Neuronal stem cell (in vitro differentiated cells): Measurements from ENCODE around the gene SLC5A5.
"Not testable (repeated sequence)": the region's sequence is repeated elsewhere in the genome, so short reads cannot be mapped to it uniquely, and the experiment has no call there.

ENCODE experiments used
- DNase-seq: peaks from one replicate; pipeline ENCODE4 v3.0.0-alpha.2; 2013; ENCODE audit warnings: low spot score
- H2AFZ ChIP-seq: one replicate; pipeline ENCODE4 v1.6.1; 2013; ENCODE audit warnings: mild to moderate bottlenecking, low read length, inconsistent platforms
- H2AK5ac ChIP-seq: 2 replicates; pipeline ENCODE4 v1.6.1; 2013; ENCODE audit warnings: low read depth, mild to moderate bottlenecking, inconsistent platforms, low read length, moderate library complexity, mixed read lengths
- H2BK120ac ChIP-seq: 2 replicates; pipeline ENCODE4 v1.6.1; 2013; ENCODE audit warnings: low read depth, mild to moderate bottlenecking, inconsistent platforms, low read length, moderate library complexity, mixed read lengths
- H2BK12ac ChIP-seq: one replicate; pipeline ENCODE4 v1.6.1; 2013; ENCODE audit warnings: low read length, inconsistent platforms
- H2BK15ac ChIP-seq: 2 replicates; pipeline ENCODE4 v1.6.1; 2013; ENCODE audit warnings: mild to moderate bottlenecking, low read length, inconsistent platforms, mixed read lengths
- H2BK5ac ChIP-seq: one replicate; pipeline ENCODE4 v1.6.1; 2013; ENCODE audit warnings: inconsistent platforms, mild to moderate bottlenecking, low read length, moderate library complexity
- H3K14ac ChIP-seq: one replicate; pipeline ENCODE4 v1.6.1; 2013; ENCODE audit warnings: low read length, inconsistent platforms
- H3K18ac ChIP-seq: 2 replicates; pipeline ENCODE4 v1.6.1; 2013; ENCODE audit warnings: low read length, inconsistent platforms
- H3K23ac ChIP-seq: 2 replicates; pipeline ENCODE4 v1.6.1; 2013; ENCODE audit warnings: low read depth, mild to moderate bottlenecking, mixed read lengths, low read length, inconsistent platforms; ENCODE audit not compliant: poor library complexity
- H3K27ac ChIP-seq: replicated peaks from 3 replicates; pipeline ENCODE4 v1.5.1; 2013; ENCODE audit warnings: low read length, inconsistent platforms
- H3K27me3 ChIP-seq, 3 experiments: 2 replicates each; pipeline ENCODE4 v1.6.1; 2013; ENCODE audit warnings: low read length in 3 of 3, mild to moderate bottlenecking in 2 of 3, inconsistent platforms in 1 of 3, low read depth in 1 of 3, mixed read lengths in 1 of 3, moderate library complexity in 1 of 3; ENCODE audit not compliant: control insufficient read depth in 3 of 3, insufficient read depth in 3 of 3
- H3K36me3 ChIP-seq, 2 donors: replicated peaks in 1 of 2; 2 replicates each; pipeline ENCODE4 v1.6.1; 2013; ENCODE audit warnings: low read length in 2 of 2; ENCODE audit not compliant: control insufficient read depth in 2 of 2, insufficient read depth in 2 of 2
- H3K4ac ChIP-seq: 2 replicates; pipeline ENCODE4 v1.6.1; 2013; ENCODE audit warnings: inconsistent platforms, mild to moderate bottlenecking, low read length, moderate library complexity
- H3K4me1 ChIP-seq, 2 donors: 1 replicate in 1 of 2; 2 replicates in 1 of 2; pipeline ENCODE4 v1.6.1; 2013; ENCODE audit warnings: low read length in 2 of 2, low read depth in 1 of 2; ENCODE audit not compliant: control insufficient read depth in 2 of 2, insufficient read depth in 1 of 2
- H3K4me2 ChIP-seq: one replicate; pipeline ENCODE4 v1.6.1; 2013; ENCODE audit warnings: mild to moderate bottlenecking, low read length, inconsistent platforms; ENCODE audit not compliant: insufficient read depth, poor library complexity, severe bottlenecking
- H3K4me3 ChIP-seq, 2 donors: 2 replicates each; pipeline ENCODE4 v1.5.1; 2013; ENCODE audit warnings: low read length in 2 of 2, mild to moderate bottlenecking in 2 of 2, inconsistent platforms in 1 of 2, moderate library complexity in 1 of 2
- H3K79me1 ChIP-seq: one replicate; pipeline ENCODE4 v1.6.1; 2013; ENCODE audit warnings: low read depth, mild to moderate bottlenecking, inconsistent platforms, low read length, moderate library complexity
- H3K9ac ChIP-seq: one replicate; pipeline ENCODE4 v1.6.1; 2013; ENCODE audit warnings: mild to moderate bottlenecking, low read depth, low read length, inconsistent platforms; ENCODE audit not compliant: poor library complexity
- H3K9me3 ChIP-seq, 2 donors: replicated peaks in 1 of 2; 2 replicates each; pipeline versions ENCODE3 to v1.6.1; 2013; ENCODE audit warnings: low read length in 2 of 2, mild to moderate bottlenecking in 2 of 2, inconsistent platforms in 1 of 2, low read depth in 1 of 2, mixed read lengths in 1 of 2, moderate library complexity in 1 of 2; ENCODE audit not compliant: control insufficient read depth in 2 of 2, insufficient read depth in 1 of 2
- H4K8ac ChIP-seq: one replicate; pipeline ENCODE4 v1.6.1; 2013; ENCODE audit warnings: low read depth, mild to moderate bottlenecking, inconsistent platforms, low read length, moderate library complexity
- H4K91ac ChIP-seq: one replicate; pipeline ENCODE4 v1.6.1; 2013; ENCODE audit warnings: low read length, low read depth, mild to moderate bottlenecking, inconsistent platforms; ENCODE audit not compliant: poor library complexity
- WGBS, 2 donors: extraction: QIAGEN DNeasy Blood & Tissue Kit; methylation state at CpG; one replicate each; pipeline ENCODE4 v1.1.7; 2013; ENCODE audit warnings: missing lambda C conversion rate in 2 of 2, mixed read lengths in 1 of 2; ENCODE audit not compliant: insufficient read length in 2 of 2, insufficient replicate concordance in 1 of 2; ENCODE audit errors: extremely low coverage in 2 of 2; 5-methylcytosine and 5-hydroxymethylcytosine counted together

Gene SLC5A5

DNA sequence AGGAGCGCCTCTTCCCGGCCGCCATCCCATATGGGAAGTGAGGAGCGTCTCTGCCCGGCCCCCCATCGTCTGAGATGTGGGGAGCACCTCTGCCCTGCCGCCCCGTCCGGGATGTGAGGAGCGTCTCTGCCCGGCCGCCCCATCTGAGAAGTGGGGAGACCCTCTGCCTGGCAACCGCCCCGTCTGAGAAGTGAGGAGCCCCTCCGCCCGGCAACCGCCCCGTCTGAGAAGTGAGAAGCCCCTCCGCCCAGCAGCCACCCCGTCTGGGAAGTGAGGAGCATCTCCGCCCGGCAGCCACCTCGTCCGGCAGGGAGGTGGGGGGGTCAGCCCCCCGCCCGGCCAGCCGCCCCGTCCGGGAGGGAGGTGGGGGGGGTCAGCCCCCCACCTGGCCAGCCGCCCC, 46.4 kb downstream of the SLC5A5 start:
- H3K18ac ChIP-seq, H3K9ac ChIP-seq, H2BK120ac ChIP-seq, H3K4me2 ChIP-seq, H3K27me3 ChIP-seq, DNase-seq, H3K79me1 ChIP-seq, H3K23ac ChIP-seq, H2BK15ac ChIP-seq, H2AK5ac ChIP-seq, H2BK5ac ChIP-seq, H3K27ac ChIP-seq, H3K9me3 ChIP-seq, H3K4me3 ChIP-seq, H4K91ac ChIP-seq, H4K8ac ChIP-seq, H2BK12ac ChIP-seq, H2AFZ ChIP-seq, H3K4ac ChIP-seq, H3K4me1 ChIP-seq, H3K36me3 ChIP-seq, H3K14ac ChIP-seq: not testable (repeated sequence)
- WGBS, 2 donors: no CpG with 5 or more reads among the region's 30 CpGs

DNA sequence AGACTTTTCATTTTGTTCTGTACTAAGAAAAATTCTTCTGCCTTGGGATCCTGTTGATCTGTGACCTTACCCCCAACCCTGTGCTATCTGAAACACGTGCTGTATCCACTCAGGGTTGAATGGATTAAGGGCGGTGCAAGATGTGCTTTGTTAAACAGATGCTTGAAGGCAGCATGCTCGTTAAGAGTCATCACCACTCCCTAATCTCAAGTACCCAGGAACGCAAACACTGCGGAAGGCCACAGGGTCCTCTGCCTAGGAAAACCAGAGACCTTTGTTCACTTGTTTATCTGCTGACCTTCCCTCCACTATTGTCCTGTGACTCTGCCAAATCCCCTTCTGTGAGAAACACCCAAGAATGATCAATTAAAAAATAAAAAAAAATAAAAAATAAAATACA, 47.4 kb downstream of the SLC5A5 start:
- H3K27ac ChIP-seq, DNase-seq, H3K9ac ChIP-seq, H3K14ac ChIP-seq, H2BK120ac ChIP-seq, H3K4me2 ChIP-seq, H3K4me1 ChIP-seq, H2BK15ac ChIP-seq, H4K8ac ChIP-seq, H3K36me3 ChIP-seq, H2BK5ac ChIP-seq, H3K18ac ChIP-seq, H4K91ac ChIP-seq, H2AK5ac ChIP-seq, H3K9me3 ChIP-seq, H2BK12ac ChIP-seq, H3K79me1 ChIP-seq, H2AFZ ChIP-seq, H3K23ac ChIP-seq, H3K4ac ChIP-seq, H3K4me3 ChIP-seq, H3K27me3 ChIP-seq: not testable (repeated sequence)
- no CpG with 5 or more reads among the region's 5 CpGs for WGBS, 2 donors

DNA sequence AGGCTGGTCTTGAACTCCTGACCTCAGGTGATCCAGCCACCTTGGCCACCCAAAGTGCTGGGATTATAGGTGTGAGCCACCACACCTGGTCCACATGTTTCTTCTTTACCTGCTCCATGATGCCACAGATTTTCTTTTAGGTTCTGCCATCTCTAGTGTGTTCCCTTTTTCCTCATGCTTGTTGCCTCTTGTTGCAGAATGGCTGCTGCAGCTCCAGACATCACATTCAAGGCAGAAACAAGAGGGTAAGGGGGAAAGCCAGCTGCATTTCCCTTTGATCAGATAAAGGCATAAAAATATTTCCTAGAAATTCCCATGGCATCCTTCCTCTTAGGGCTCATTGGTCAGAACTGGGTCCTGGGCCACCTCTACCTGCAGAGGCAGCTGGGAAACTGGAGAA, 48.8 kb downstream of the SLC5A5 start:
- H3K4ac ChIP-seq: no peak overlapping the region
- H2BK15ac ChIP-seq: no peak overlapping the region
- H3K14ac ChIP-seq: no peak overlapping the region
- H3K79me1 ChIP-seq: no peaks in the 10 kb centered on the region
- H3K18ac ChIP-seq: no peak overlapping the region
- no peak overlapping the region for H2BK5ac ChIP-seq
- H4K91ac ChIP-seq: no peak overlapping the region
- H3K9me3 ChIP-seq: peaks cover 0 to 3% of the 10 kb centered on the region in 2 donors
- no peak overlapping the region for H2BK12ac ChIP-seq
- no peaks in the 10 kb centered on the region for H3K4me1 ChIP-seq
- H3K9ac ChIP-seq: no peak overlapping the region
- no peak overlapping the region for H3K4me2 ChIP-seq
- H2AK5ac ChIP-seq: no peak overlapping the region
- H3K27me3 ChIP-seq: no peaks in the 10 kb centered on the region
- H3K36me3 ChIP-seq: no peaks in the 10 kb centered on the region
- no peak for DNase-seq
- H2BK120ac ChIP-seq: no peak overlapping the region
- H3K27ac ChIP-seq: no peak overlapping the region
- no peak overlapping the region for H2AFZ ChIP-seq
- H3K23ac ChIP-seq: no peak overlapping the region
- H4K8ac ChIP-seq: no peak overlapping the region
- no peak overlapping the region for H3K4me3 ChIP-seq

DNA sequence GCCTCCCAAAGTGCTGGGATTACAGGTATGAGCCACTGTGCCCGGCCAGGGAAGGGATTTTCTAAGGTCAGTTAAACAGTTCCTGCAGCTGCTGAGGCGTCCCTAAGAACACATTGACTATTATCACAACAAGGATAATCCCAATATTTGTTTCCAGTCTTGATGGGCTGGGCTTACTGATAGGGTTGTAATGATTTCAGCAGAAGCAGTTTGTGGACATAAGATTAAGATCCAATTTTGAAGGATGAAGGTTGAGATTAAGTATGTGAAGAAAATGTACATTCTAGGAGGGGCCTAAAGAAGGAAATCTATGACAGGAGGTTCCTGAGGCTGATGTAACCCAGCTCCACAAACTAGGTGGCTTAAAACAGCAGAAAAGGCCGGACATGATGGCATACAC, 50.4 kb downstream of the SLC5A5 start:
- Histone ChIP-seq H3K27me3 (no peaks in the 10 kb centered on the region), H3K14ac (no peak overlapping the region), H3K18ac (no peak overlapping the region), H3K23ac (no peak overlapping the region), H3K9me3 (peaks cover 0 to 3% of the 10 kb centered on the region in 2 donors), H3K4ac (no peak overlapping the region), H3K36me3 (no peaks in the 10 kb centered on the region), H2BK120ac (no peak overlapping the region), H2BK5ac (no peak overlapping the region), H4K8ac (no peak overlapping the region), H3K4me2 (no peak overlapping the region), H2AFZ (no peak overlapping the region), H2BK15ac (no peak overlapping the region), H3K9ac (no peak overlapping the region), H2AK5ac (no peak overlapping the region), H3K79me1 (no peaks in the 10 kb centered on the region), H3K27ac (no peak overlapping the region), H3K4me3 (no peak overlapping the region), H3K4me1 (no peaks in the 10 kb centered on the region), H2BK12ac (no peak overlapping the region), H4K91ac (no peak overlapping the region)
- no CpG with 5 or more reads among the region's 3 CpGs for WGBS, 2 donors
- DNase-seq: no peak
